GM12878 (cell line): ENCODE measurements around the gene S100A3. TPM values are rescaled to one million over a fixed set of nuclear protein-coding genes. Genes with fewer than 3 reads are reported as not detected.
"Not testable (repeated sequence)": the region's sequence is repeated elsewhere in the genome, so short reads cannot be mapped to it uniquely, and the experiment has no call there.

Source experiments
- ATAC-seq: fragments of 200-7000 bp; cut with Tn5 transposase; 3 replicates; pipeline ENCODE4 v1.9.1; 2020; ENCODE audit warnings: mild to moderate bottlenecking, moderate library complexity
- BruUV-seq: library from RNA; stranded (reverse); fragments of 400-500 nt; replicated peaks from 2 replicates; lab custom pipeline; 2021; lab: Mats Ljungman, UMichigan
- CTCF ChIA-PET: fragments of 300-600 bp; sonication (Branson Sonifier 250); formaldehyde crosslinking; extraction: SDS; loops from one replicate; lab custom pipeline; 2021; ENCODE audit warnings: inconsistent platforms; lab: Yijun Ruan, JAX
- POLR2A ChIA-PET: fragments of 350-600 bp; formaldehyde crosslinking; extraction: SDS; loops from one replicate; lab custom pipeline; 2021; ENCODE audit warnings: inconsistent platforms; lab: Charles Lee
- RAD21 ChIA-PET: fragments of 300-600 bp; sonication (Branson Sonifier 250); formaldehyde crosslinking; loops from one replicate; lab custom pipeline; 2023; ENCODE audit warnings: antibody characterized with exemption; ENCODE audit not compliant: unreplicated experiment; lab: Charles Lee
- SMC1A ChIA-PET: fragments of 300-600 bp; sonication (Branson Sonifier 250); formaldehyde crosslinking; loops from one replicate; lab custom pipeline; 2023; ENCODE audit not compliant: unreplicated experiment, uncharacterized antibody; lab: Charles Lee
- DNase-seq: peaks from one replicate; pipeline ENCODE4 v3.0.0-alpha.2; 2011; ENCODE audit warnings: low read depth, low spot score
- FAIRE-seq: peaks from 3 replicates; lab custom pipeline; 2011; peaks lifted over from hg19 to GRCh38; lab: Jason Lieb, UNC
- H2AFZ ChIP-seq: 2 replicates; pipeline ENCODE4 v1.6.0; 2011; ENCODE audit warnings: low read depth, low read length, control low read depth; ENCODE audit not compliant: control insufficient read depth
- H3K27ac ChIP-seq: 2 replicates; pipeline ENCODE4 v1.5.1; 2011; ENCODE audit warnings: control low read depth; ENCODE audit not compliant: control insufficient read depth, insufficient read depth
- H3K27me3 ChIP-seq, 2 experiments: replicated peaks in 1 of 2; 2 replicates each; pipeline versions ENCODE4 v1.6.0 to v1.6.1; 2011; ENCODE audit warnings: low read length in 1 of 2; ENCODE audit not compliant: control insufficient read depth in 2 of 2, insufficient read depth in 2 of 2
- H3K36me3 ChIP-seq, 2 experiments: 2 replicates each; pipeline ENCODE4 v1.5.1; 2011; ENCODE audit warnings: low read length in 1 of 2; ENCODE audit not compliant: control insufficient read depth in 2 of 2, insufficient read depth in 2 of 2
- H3K4me1 ChIP-seq: 2 replicates; pipeline ENCODE4 v1.6.1; 2011; ENCODE audit warnings: mild to moderate bottlenecking, low read length, moderate library complexity, mixed read lengths; ENCODE audit not compliant: control insufficient read depth, insufficient read depth
- H3K4me2 ChIP-seq: 2 replicates; pipeline ENCODE4 v1.6.0; 2011; ENCODE audit warnings: control low read depth; ENCODE audit not compliant: control insufficient read depth, insufficient read depth
- H3K4me3 ChIP-seq: fragments of 200-600 bp; sonication (generic); 2 replicates; pipeline ENCODE4 v1.5.1; 2016
- H3K79me2 ChIP-seq: 2 replicates; pipeline ENCODE4 v1.6.0; 2011; ENCODE audit warnings: low read length; ENCODE audit not compliant: control insufficient read depth, insufficient read depth
- H3K9ac ChIP-seq: 2 replicates; pipeline ENCODE4 v1.8.0; 2011; ENCODE audit warnings: low read length, control low read depth, mixed read lengths; ENCODE audit not compliant: control insufficient read depth, insufficient read depth
- H3K9me3 ChIP-seq: replicated peaks from 3 replicates; pipeline ENCODE4 v1.5.1; 2011; ENCODE audit warnings: mild to moderate bottlenecking, low read length; ENCODE audit not compliant: control insufficient read depth, insufficient read depth
- H4K20me1 ChIP-seq: 2 replicates; pipeline ENCODE4 v1.6.0; 2011; ENCODE audit not compliant: control insufficient read depth, insufficient read depth
- CTCF ChIP-seq, 3 experiments: IDR thresholded peaks in 2 of 3; conservative IDR thresholded peaks in 1 of 3; 2 replicates each; pipeline ENCODE4 v1.5.1; 2011; ENCODE audit warnings: low read depth in 3 of 3, low read length in 3 of 3, mild to moderate bottlenecking in 3 of 3, control low read depth in 2 of 3, moderate library complexity in 2 of 3, inconsistent platforms in 1 of 3, mixed read lengths in 1 of 3; ENCODE audit not compliant: control insufficient read depth in 2 of 3, insufficient read depth in 1 of 3; ENCODE audit errors: extremely low read depth in 1 of 3
- EED ChIP-seq: sonication (generic); IDR thresholded peaks from 2 replicates; pipeline ENCODE4 v1.6.1; 2016; ENCODE audit warnings: antibody characterized with exemption, low read depth
- MTA2 ChIP-seq: fragments of 450-650 bp; IDR thresholded peaks from 2 replicates; pipeline ENCODE4 v1.6.1; 2016; ENCODE audit warnings: low read depth, mild to moderate bottlenecking, moderate library complexity
- NFIC ChIP-seq: IDR thresholded peaks from 2 replicates; pipeline ENCODE4 v1.6.1; 2012; ENCODE audit warnings: low read depth, mild to moderate bottlenecking, inconsistent platforms, low read length, moderate library complexity
- PBX3 ChIP-seq: IDR thresholded peaks from 2 replicates; pipeline ENCODE4 v1.6.1; 2011; ENCODE audit warnings: mild to moderate bottlenecking, low read depth, low read length, moderate library complexity; ENCODE audit not compliant: insufficient replicate concordance
- RCOR1 ChIP-seq: conservative IDR thresholded peaks from 2 replicates; pipeline ENCODE4 v1.6.1; 2012; ENCODE audit warnings: low read depth, low read length, improper control_type of control experiment
- SKIL ChIP-seq: fragments of 450-650 bp; IDR thresholded peaks from 2 replicates; pipeline ENCODE4 v1.6.1; 2017; ENCODE audit warnings: mild to moderate bottlenecking, low read depth, inconsistent platforms; ENCODE audit not compliant: poor library complexity, severe bottlenecking
- SMAD5 ChIP-seq: IDR thresholded peaks from 2 replicates; pipeline ENCODE4 v1.6.1; 2016; ENCODE audit warnings: antibody characterized with exemption, low read depth
- SMARCA5 ChIP-seq: fragments of 450-650 bp; IDR thresholded peaks from 2 replicates; pipeline ENCODE4 v1.6.1; 2017; ENCODE audit warnings: mild to moderate bottlenecking
- TCF3 ChIP-seq: IDR thresholded peaks from 2 replicates; pipeline ENCODE4 v1.6.1; 2012; ENCODE audit warnings: low read depth, mild to moderate bottlenecking, low read length, borderline replicate concordance; ENCODE audit not compliant: insufficient read depth
- WGBS: methylation state at CpG from one replicate; pipeline ENCODE4 v1.1.6; 2016; ENCODE audit warnings: low lambda C conversion rate; ENCODE audit not compliant: insufficient replicate concordance, insufficient coverage; ENCODE audit errors: missing lambda C conversion rate; 5-methylcytosine and 5-hydroxymethylcytosine counted together
- in situ Hi-C: fragments of 300-500 bp; cut with MboI; formaldehyde crosslinking; loops from 9 replicates; pipeline ENCODE4 v1.14.3; 2018; ENCODE audit warnings: mixed read lengths
- intact Hi-C: fragments of 100-400 bp; cut with micrococcal nuclease; formaldehyde crosslinking; loops from one replicate; pipeline ENCODE4 v1.14.2; 2022; ENCODE audit not compliant: unreplicated experiment
- polyA plus RNA-seq, 11 experiments: library from polyadenylated mRNA; depleted of rRNA in 4 of 11; unstranded in 6 of 11; stranded (reverse) in 5 of 11; fragments of >200 nt; fragmentation: Nextera tagmentation in 4 of 11; fragmentation: Illumina TruSeq in 1 of 11; extraction: Ambion mirVana in 4 of 11; extraction: Trizol in 1 of 11; gene quantifications; 1 replicate in 1 of 11; 2 replicates in 10 of 11; pipeline versions ENCODE4 v1.2.1 to v1.2.3, GENCODE V29; 2011 to 2016; ENCODE audit warnings: inconsistent platforms in 2 of 11, missing spikeins in 2 of 11, low read depth in 1 of 11
- total RNA-seq, 4 experiments: library from RNA; depleted of rRNA in 3 of 4; stranded (reverse); fragments of >200 nt in 3 of 4; fragmentation: Illumina TruSeq in 1 of 4; extraction: Trizol in 1 of 4; gene quantifications; 2 replicates each; pipeline versions ENCODE4 v1.2.1 to v1.2.3, GENCODE V29; 2013 to 2021

S100A3 gene
- total and polyA plus RNA-seq, 10 of the 15 experiments (the other 5 are each of a cell fraction or from before 2014, with no cell fraction given) = 0.32 to 0.45 TPM; not detected in 8

GRCh38 chr1:153520137-153520691 is 28.8 kb downstream of the S100A3 start:
- H3K27ac ChIP-seq, H3K9me3 ChIP-seq, in situ Hi-C loops, H3K36me3 ChIP-seq, H3K4me1 ChIP-seq, H2AFZ ChIP-seq, DNase-seq, ATAC-seq, H4K20me1 ChIP-seq, H3K79me2 ChIP-seq, intact Hi-C loops, H3K9ac ChIP-seq, BruUV-seq, H3K4me3 ChIP-seq, H3K4me2 ChIP-seq, H3K27me3 ChIP-seq, FAIRE-seq: not testable (repeated sequence)
- RAD21 ChIA-PET = interaction anchor here (1.0 to 1.2 kb wide), 2 partner anchors 10 to 46 kb away, joined by 3 to 4 read pairs; partner anchors contain the start of gene S100A2
- 44% methylated on average over 4 of the region's 5 CpGs for WGBS
- POLR2A ChIA-PET = interaction anchor here (1.1 kb wide), 1 partner anchor 15 kb away, joined by 4 read pairs; the partner anchor contains the start of gene S100A6
- SMC1A ChIA-PET = interaction anchor here (0.7 to 2.8 kb wide), 11 partner anchors 10 to 96 kb away, joined by 3 to 17 read pairs (median 4); partner anchors contain the start of gene S100A14
- CTCF ChIA-PET = interaction anchor here (0.6 to 2.2 kb wide), 11 partner anchors 9 to 58 kb away, joined by 3 to 14 read pairs (median 4); partner anchors contain the start of gene S100A2

- FAIRE-seq = no peak
- TF ChIP-seq SKIL = no peak
- no peak for TF ChIP-seq NFIC
- TF ChIP-seq PBX3 = no peak
- no peak for TF ChIP-seq MTA2
- no peak for TF ChIP-seq SMAD5
- no peak for TF ChIP-seq CTCF (IDR thresholded peaks at IDR 0.05 in 2 of 3, conservative IDR thresholded peaks at IDR 0.05 in 1 of 3; ENCODE audit: control insufficient read depth in 2 of 3, extremely low read depth in 1 of 3, insufficient read depth in 1 of 3, low read depth in 3 of 3, low read length in 3 of 3)
- no peak for TF ChIP-seq EED
- TF ChIP-seq TCF3 = no peak
- TF ChIP-seq RCOR1 = no peak
- TF ChIP-seq SMARCA5 = no peak
Measured at GRCh38 chr1:153519242-153519641, 29.8 kb downstream of the S100A3 start.

More at GRCh38 chr1:153519242-153519641, 29.8 kb downstream of the S100A3 start:
- Histone ChIP-seq H2AFZ (no peak overlapping the region), H3K4me3 (no peak overlapping the region), H3K27ac (no peak overlapping the region), H3K36me3 (no peaks in the 10 kb centered on the region), H3K4me2 (no peak overlapping the region), H3K27me3 (no peaks in the 10 kb centered on the region), H3K79me2 (no peaks in the 10 kb centered on the region), H3K9me3 (no peaks in the 10 kb centered on the region), H3K9ac (no peak overlapping the region), H3K4me1 (no peaks in the 10 kb centered on the region), H4K20me1 (no peaks in the 10 kb centered on the region)
- CTCF ChIA-PET = interaction anchor here (2.2 kb wide), 1 partner anchor 9 kb away, joined by 12 read pairs; no protein-coding TSS in a partner anchor
- intact Hi-C loops = no loop called here
- no TSS peak for BruUV-seq
- RAD21 ChIA-PET = no interaction called here
- SMC1A ChIA-PET = interaction anchor here (2.8 kb wide), 1 partner anchor 13 kb away, joined by 17 read pairs; no protein-coding TSS in a partner anchor
- in situ Hi-C loops = no loop called here
- WGBS = 14% methylated on average over 3 of the region's 3 CpGs
- ATAC-seq (no peak), DNase-seq (no peak)
- POLR2A ChIA-PET = no interaction called here
